Sigmoid colon (tissue), 7 donors: ENCODE data around the gene ZDHHC7. TPM values are rescaled to one million over a fixed set of nuclear protein-coding genes. Genes with fewer than 3 reads are reported as not detected.
A peak's percentile ranks its signal among the peaks of the same experiment; 100 is the strongest.

ENCODE experiments used
- DNase-seq: peaks from one replicate; pipeline ENCODE4 v3.0.0-alpha.2; 2019
- H3K27ac ChIP-seq, 4 donors: fragments of 200-600 bp; sonication (generic); one replicate each; pipeline ENCODE4 v1.5.1; 2016 to 2019; ENCODE audit warnings: mild to moderate bottlenecking in 1 of 4
- H3K27me3 ChIP-seq, 3 donors: fragments of 200-600 bp; sonication (generic); one replicate each; pipeline ENCODE4 v1.5.1; 2019; ENCODE audit warnings: mild to moderate bottlenecking in 1 of 3
- H3K36me3 ChIP-seq, 4 donors: fragments of 200-600 bp; sonication (generic); one replicate each; pipeline ENCODE4 v1.5.1; 2016 to 2019
- H3K4me1 ChIP-seq, 4 donors: fragments of 200-600 bp; sonication (generic); one replicate each; pipeline ENCODE4 v1.5.1; 2017 to 2019
- H3K4me3 ChIP-seq, 4 donors: fragments of 200-600 bp; sonication (generic); one replicate each; pipeline ENCODE4 v1.5.1; 2017 to 2019; ENCODE audit warnings: mild to moderate bottlenecking in 2 of 4, moderate library complexity in 1 of 4
- H3K9me3 ChIP-seq, 4 donors: fragments of 200-600 bp in 3 of 4; sonication (generic) in 3 of 4; one replicate each; pipeline versions ENCODE4 v1.5.1 to v1.6.1; 2013 to 2019
- CTCF ChIP-seq, 4 experiments: fragments of 450-650 bp in 3 of 4; fragments of 200-600 bp in 1 of 4; IDR thresholded peaks; one replicate each; pipeline ENCODE4 v1.5.1; 2016 to 2019; ENCODE audit warnings: antibody characterized with exemption in 4 of 4, mild to moderate bottlenecking in 3 of 4, moderate library complexity in 2 of 4
- EP300 ChIP-seq, 4 donors: sonication (generic); formaldehyde crosslinking; IDR thresholded peaks; one replicate each; pipeline ENCODE4 v1.6.1; 2017; ENCODE audit warnings: antibody characterized with exemption in 4 of 4
- POLR2A ChIP-seq, 2 donors: fragments of 450-650 bp; IDR thresholded peaks; one replicate each; pipeline ENCODE4 v1.6.1; 2016; ENCODE audit warnings: antibody characterized with exemption in 2 of 2, mild to moderate bottlenecking in 2 of 2, moderate library complexity in 2 of 2
- POLR2AphosphoS5 ChIP-seq, 4 donors: sonication (generic); formaldehyde crosslinking; IDR thresholded peaks; one replicate each; pipeline ENCODE4 v1.6.1; 2017; ENCODE audit warnings: antibody characterized with exemption in 4 of 4
- WGBS, 2 donors: extraction: QIAGEN DNeasy Blood & Tissue Kit; methylation state at CpG; one replicate each; pipeline ENCODE4 v1.1.7; 2013; 5-methylcytosine and 5-hydroxymethylcytosine counted together
- intact Hi-C: fragments of 100-400 bp; cut with DNase I; formaldehyde crosslinking; loops from one replicate; pipeline ENCODE4 v1.15.1; 2023
- polyA plus RNA-seq, 3 donors: library from polyadenylated mRNA; stranded (reverse); fragments of 200-250 nt; gene quantifications; one replicate each; pipeline ENCODE4 v1.2.3, GENCODE V29; 2013
- total RNA-seq, 4 donors: library from RNA; depleted of rRNA; stranded (reverse); fragments of >200 nt; gene quantifications; one replicate each; pipeline ENCODE4 v1.1.0, GENCODE V29; 2016
- donor health status: healthy with polysubstance abuse.
- donor health status: Bipolar disorder and iron deficiency.
- donor health status: healthy.

The ZDHHC7 gene
- total and polyA plus RNA-seq, 7 donors = 20.8 to 69.5 (median 56.2) TPM

GRCh38 chr16:84928679-84929420 is 82.5 kb downstream of the ZDHHC7 start:
- Histone ChIP-seq H3K4me3 (no peak overlapping the region), H3K27ac (peak overlapping the region; percentile 13 to 56 (median 45)), H3K9me3 (no peaks in the 10 kb centered on the region), H3K36me3 (no peaks in the 10 kb centered on the region), H3K4me1 (peaks cover 0 to 24% (median 20%) of the 10 kb centered on the region in 4 donors), H3K27me3 (no peaks in the 10 kb centered on the region)
- WGBS, 2 donors = 31 to 60% methylated on average over 16 of the region's 16 CpGs
- intact Hi-C loops = no loop called here
- DNase-seq = peak; percentile 94
- TF ChIP-seq EP300 (IDR thresholded peaks at IDR 0.05) (no peak), POLR2AphosphoS5 (IDR thresholded peaks at IDR 0.05) (peak in 2 of 4 donors; percentile 20 to 22), POLR2A (IDR thresholded peaks at IDR 0.05) (no peak)

- no peaks in the 10 kb centered on the region for H3K9me3 ChIP-seq
- H3K4me3 ChIP-seq = no peak overlapping the region
- no peak for TF ChIP-seq EP300 (IDR thresholded peaks at IDR 0.05)
- H3K27ac ChIP-seq = peak overlapping the region; percentile 13 to 56 (median 45)
- H3K27me3 ChIP-seq = no peaks in the 10 kb centered on the region
- WGBS, 2 donors = 81 to 88% methylated on average over 34 of the region's 34 CpGs
- H3K4me1 ChIP-seq = peaks cover 0 to 30% (median 21%) of the 10 kb centered on the region in 4 donors
- H3K36me3 ChIP-seq = no peaks in the 10 kb centered on the region
- intact Hi-C loops = no loop called here
- DNase-seq = peak; percentile 67
Measured at GRCh38 chr16:84927621-84928591, 83.4 kb downstream of the ZDHHC7 start.

- Histone ChIP-seq H3K27me3 (no peaks in the 10 kb centered on the region), H3K4me1 (peaks cover 2 to 45% (median 33%) of the 10 kb centered on the region in 4 donors), H3K9me3 (no peaks in the 10 kb centered on the region), H3K27ac (no peak overlapping the region), H3K36me3 (no peaks in the 10 kb centered on the region), H3K4me3 (no peak overlapping the region)
- 44 to 50% methylated on average over 7 of the region's 7 CpGs for WGBS, 2 donors
- TF ChIP-seq EP300 (IDR thresholded peaks at IDR 0.05) = no peak
- TF ChIP-seq POLR2A (IDR thresholded peaks at IDR 0.05) = no peak
- TF ChIP-seq CTCF (IDR thresholded peaks at IDR 0.05) = no peak
- no peak for TF ChIP-seq POLR2AphosphoS5 (IDR thresholded peaks at IDR 0.05)
- DNase-seq = no peak
- intact Hi-C loops = no loop called here
Measured at GRCh38 chr16:84926462-84926861, 84.9 kb downstream of the ZDHHC7 start.

GRCh38 chr16:84925773-84926372 is 85.5 kb downstream of the ZDHHC7 start:
- Histone ChIP-seq H3K9me3 (no peaks in the 10 kb centered on the region), H3K27ac (no peak overlapping the region), H3K27me3 (no peaks in the 10 kb centered on the region), H3K4me3 (no peak overlapping the region), H3K4me1 (peaks cover 2 to 45% (median 33%) of the 10 kb centered on the region in 4 donors), H3K36me3 (no peaks in the 10 kb centered on the region)
- no peak for TF ChIP-seq POLR2A (IDR thresholded peaks at IDR 0.05)
- no peak for TF ChIP-seq POLR2AphosphoS5 (IDR thresholded peaks at IDR 0.05)
- no peak for TF ChIP-seq CTCF (IDR thresholded peaks at IDR 0.05)
- no peak for TF ChIP-seq EP300 (IDR thresholded peaks at IDR 0.05)
- intact Hi-C loops = no loop called here
- peak; percentile 66 for DNase-seq
- 89 to 91% methylated on average over 19 of the region's 19 CpGs for WGBS, 2 donors

GRCh38 chr16:84925092-84925772 is 86.1 kb downstream of the ZDHHC7 start:
- H3K27ac ChIP-seq = peak overlapping the region in 1 of 4 donors; percentile 3
- no peak for TF ChIP-seq POLR2A (IDR thresholded peaks at IDR 0.05)
- TF ChIP-seq CTCF (IDR thresholded peaks at IDR 0.05) = peak; percentile 73 to 85 (median 82)
- no peak for TF ChIP-seq EP300 (IDR thresholded peaks at IDR 0.05)
- TF ChIP-seq POLR2AphosphoS5 (IDR thresholded peaks at IDR 0.05) = no peak
- peak; percentile 68 for DNase-seq
- H3K27me3 ChIP-seq = no peaks in the 10 kb centered on the region
- intact Hi-C loops = no loop called here
- no peaks in the 10 kb centered on the region for H3K9me3 ChIP-seq
- H3K4me1 ChIP-seq = peaks cover 2 to 45% (median 33%) of the 10 kb centered on the region in 4 donors
- no peak overlapping the region for H3K4me3 ChIP-seq
- no peaks in the 10 kb centered on the region for H3K36me3 ChIP-seq
- WGBS, 2 donors = 49 to 72% methylated on average over 11 of the region's 11 CpGs
